Mucosa of descending colon (tissue), 3 donors: Measurements from ENCODE around the gene SLC12A7. TPM values are rescaled to one million over a fixed set of nuclear protein-coding genes. Genes with fewer than 3 reads are reported as not detected.

Source experiments
- ATAC-seq: fragments of 200-7000 bp; cut with Tn5 transposase; one replicate; pipeline ENCODE4 v1.9.1; 2020; ENCODE audit warnings: mild to moderate bottlenecking, moderate library complexity
- DNase-seq, 3 donors: peaks; one replicate each; pipeline ENCODE4 v3.0.0-alpha.2; 2020
- H3K36me3 ChIP-seq: fragments of 200-600 bp; one replicate; pipeline ENCODE4 v1.8.0; 2021; ENCODE audit warnings: low read depth, mild to moderate bottlenecking
- H3K4me1 ChIP-seq: fragments of 200-600 bp; one replicate; pipeline ENCODE4 v1.8.0; 2021; ENCODE audit warnings: low read depth, mild to moderate bottlenecking
- H3K4me3 ChIP-seq: fragments of 200-600 bp; one replicate; pipeline ENCODE4 v1.8.0; 2021; ENCODE audit warnings: mild to moderate bottlenecking
- H3K9me3 ChIP-seq: fragments of 200-600 bp; one replicate; pipeline ENCODE4 v1.8.0; 2021; ENCODE audit warnings: mild to moderate bottlenecking
- CTCF ChIP-seq: fragments of 200-600 bp; IDR thresholded peaks from one replicate; pipeline ENCODE4 v1.8.0; 2022; ENCODE audit warnings: antibody characterized with exemption, mild to moderate bottlenecking
- intact Hi-C, 2 donors: fragments of 100-400 bp; cut with DNase I in 1 of 2; cut with micrococcal nuclease in 1 of 2; formaldehyde crosslinking; loops; one replicate each; pipeline versions ENCODE4 v1.11.0 to v1.11.1; 2022; cut with DNase I, micrococcal nuclease
- total RNA-seq, 3 donors: library from RNA; stranded (reverse); fragmentation: NEBNext Ultra II Directional in 2 of 3; extraction: Animal tissue kit (Norgen Biotek cat#: 25700) in 2 of 3; gene quantifications; one replicate each; pipeline versions ENCODE4 v1.2.1 to v1.2.4, GENCODE V29; 2021 to 2023
- donor health status: DM: no; HTN: no; CAD: no; lungs with moderate emphysema.
- donor health status: DM: no; HTN: no; CAD: no.
- donor health status: DM: no; HTN: yes; CAD: no.

The SLC12A7 gene
- total RNA-seq, 3 donors from 2014 or later: 80.5 to 97.4 (median 94.1) TPM

- no peak for ATAC-seq
- intact Hi-C loops: no loop called here
- no peaks in the 10 kb centered on the region for H3K36me3 ChIP-seq
- TF ChIP-seq CTCF: no peak
- DNase-seq: peak in 1 of 3 donors; percentile 46
- no peaks in the 10 kb centered on the region for H3K4me1 ChIP-seq
- H3K4me3 ChIP-seq: no peak overlapping the region
- no peaks in the 10 kb centered on the region for H3K9me3 ChIP-seq
These were observed 42.8 kb downstream of the SLC12A7 start for GRCh38 chr5:1068895-1069719.

- TF ChIP-seq CTCF: no peak
- ATAC-seq (no peak), DNase-seq (peak in 1 of 3 donors; percentile 38)
- Histone ChIP-seq H3K4me3 (no peak overlapping the region), H3K36me3 (no peaks in the 10 kb centered on the region), H3K4me1 (no peaks in the 10 kb centered on the region), H3K9me3 (no peaks in the 10 kb centered on the region)
- intact Hi-C loops: no loop called here
These were observed 43.5 kb downstream of the SLC12A7 start for GRCh38 chr5:1068204-1068894.

GRCh38 chr5:1067141-1068121, 44.4 kb downstream of the SLC12A7 start:
- TF ChIP-seq CTCF: no peak
- DNase-seq (no peak), ATAC-seq (no peak)
- intact Hi-C loops: no loop called here
- no peaks in the 10 kb centered on the region for H3K9me3 ChIP-seq
- no peaks in the 10 kb centered on the region for H3K36me3 ChIP-seq
- no peak overlapping the region for H3K4me3 ChIP-seq
- no peaks in the 10 kb centered on the region for H3K4me1 ChIP-seq

- H3K36me3 ChIP-seq: no peaks in the 10 kb centered on the region
- intact Hi-C loops: no loop called here
- H3K9me3 ChIP-seq: no peaks in the 10 kb centered on the region
- no peak for TF ChIP-seq CTCF
- DNase-seq: no peak
- H3K4me1 ChIP-seq: no peaks in the 10 kb centered on the region
- H3K4me3 ChIP-seq: no peak overlapping the region
- ATAC-seq: no peak
These were observed 45.2 kb downstream of the SLC12A7 start for GRCh38 chr5:1066676-1067075.

GRCh38 chr5:1065891-1066650, 45.8 kb downstream of the SLC12A7 start:
- Histone ChIP-seq H3K4me3 (no peak overlapping the region), H3K9me3 (no peaks in the 10 kb centered on the region), H3K36me3 (no peaks in the 10 kb centered on the region), H3K4me1 (no peaks in the 10 kb centered on the region)
- TF ChIP-seq CTCF: no peak
- intact Hi-C loops: no loop called here
- DNase-seq (no peak), ATAC-seq (peak; percentile 5)
